ENCODE results near the gene MELK.

DNA sequence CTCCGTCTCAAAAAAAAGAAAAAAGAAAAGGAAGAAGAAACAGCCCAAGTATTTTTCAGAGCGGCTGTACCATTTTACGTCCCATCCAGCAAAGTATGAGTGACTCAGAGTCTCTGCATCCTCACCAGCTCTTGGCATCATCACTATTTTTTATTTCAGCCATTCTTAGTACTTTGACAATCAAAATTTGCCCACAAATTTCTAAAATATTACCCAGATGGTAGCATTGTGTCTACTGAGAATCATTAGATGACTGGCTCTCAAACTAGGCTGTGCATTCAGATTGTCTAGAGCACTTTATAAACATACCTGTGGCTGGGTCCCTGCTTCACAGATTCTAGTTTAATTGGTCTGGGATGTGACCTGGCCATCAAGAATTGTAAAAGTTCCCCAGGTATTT lies 21.6 kb upstream of the MELK start:
- TF ChIP-seq YY1 (IDR thresholded peaks at IDR 0.05; ENCODE audit: insufficient read depth, insufficient read length) = no peak
- no peak for TF ChIP-seq ZNF274 (IDR thresholded peaks at IDR 0.05; ENCODE audit: low read depth, low read length)
- TF ChIP-seq SUZ12 (IDR thresholded peaks at IDR 0.05; ENCODE audit: extremely low read depth, insufficient read depth, insufficient read length) = no peak
